Thyroid gland (tissue), 4 donors: Measurements from ENCODE around the gene PKM. TPM values are rescaled to one million over a fixed set of nuclear protein-coding genes. Genes with fewer than 3 reads are reported as not detected.

ENCODE experiments used
- DNase-seq, 2 donors: peaks; one replicate each; pipeline ENCODE4 v3.0.0-alpha.2; 2019
- H3K27ac ChIP-seq, 3 donors: fragments of 200-600 bp; sonication (generic); 1 replicate in 2 of 3; 2 replicates in 1 of 3; pipeline ENCODE4 v1.5.1; 2016 to 2019; ENCODE audit warnings: mild to moderate bottlenecking in 1 of 3, moderate library complexity in 1 of 3
- H3K27me3 ChIP-seq: fragments of 200-600 bp; sonication (generic); one replicate; pipeline ENCODE4 v1.5.1; 2019
- H3K36me3 ChIP-seq, 2 donors: fragments of 200-600 bp; sonication (generic); one replicate each; pipeline ENCODE4 v1.5.1; 2016 to 2019
- H3K4me1 ChIP-seq, 2 donors: fragments of 200-600 bp; sonication (generic); one replicate each; pipeline ENCODE4 v1.5.1; 2017 to 2019
- H3K4me3 ChIP-seq, 3 donors: fragments of 200-600 bp; sonication (generic); replicated peaks in 1 of 3; 1 replicate in 2 of 3; 2 replicates in 1 of 3; pipeline ENCODE4 v1.5.1; 2016; ENCODE audit warnings: mild to moderate bottlenecking in 1 of 3
- H3K9me3 ChIP-seq: fragments of 200-600 bp; sonication (generic); one replicate; pipeline ENCODE4 v1.5.1; 2017
- CTCF ChIP-seq, 6 experiments: fragments of 200-600 bp in 3 of 6; fragments of 450-650 bp in 3 of 6; sonication (generic) in 3 of 6; IDR thresholded peaks; one replicate each; pipeline ENCODE4 v1.5.1; 2016 to 2019; ENCODE audit warnings: antibody characterized with exemption in 6 of 6, mild to moderate bottlenecking in 2 of 6, inconsistent platforms in 1 of 6, moderate library complexity in 1 of 6
- POLR2A ChIP-seq, 2 donors: fragments of 450-650 bp; IDR thresholded peaks; one replicate each; pipeline ENCODE4 v1.6.1; 2017; ENCODE audit warnings: antibody characterized with exemption in 2 of 2, mild to moderate bottlenecking in 2 of 2, moderate library complexity in 1 of 2
- WGBS, 2 donors: methylation state at CpG; one replicate each; pipeline ENCODE4 v1.1.5; 2017; 5-methylcytosine and 5-hydroxymethylcytosine counted together
- intact Hi-C: fragments of 100-400 bp; cut with DNase I; formaldehyde crosslinking; loops from one replicate; pipeline ENCODE4 v1.15.1; 2023
- total RNA-seq, 4 donors: library from RNA; depleted of rRNA; stranded (reverse); fragments of >200 nt; gene quantifications; one replicate each; pipeline ENCODE4 v1.2.3, GENCODE V29; 2016

The PKM gene
- total RNA-seq, 4 donors from 2014 or later: 270 to 587 (median 340) TPM

- intact Hi-C loops: no loop called here
- Histone ChIP-seq H3K4me3 (no peak overlapping the region), H3K27ac (peak overlapping the region; percentile 89 to 92 (median 91)), H3K27me3 (no peaks in the 10 kb centered on the region), H3K4me1 (peaks cover 39 to 47% of the 10 kb centered on the region in 2 donors), H3K9me3 (no peaks in the 10 kb centered on the region), H3K36me3 (no peaks in the 10 kb centered on the region)
- no peak for TF ChIP-seq POLR2A (IDR thresholded peaks at IDR 0.05)
- DNase-seq: no peak
- 96% methylated on average over 7 of the region's 7 CpGs for WGBS, 2 donors
Measured at GRCh38 chr15:72154316-72154715, 76.7 kb downstream of the PKM start.

GRCh38 chr15:72153269-72154000 is 77.6 kb downstream of the PKM start:
- Histone ChIP-seq H3K27me3 (no peaks in the 10 kb centered on the region), H3K27ac (peak overlapping the region; percentile 89 to 92 (median 91)), H3K4me3 (no peak overlapping the region), H3K36me3 (no peaks in the 10 kb centered on the region), H3K9me3 (no peaks in the 10 kb centered on the region), H3K4me1 (peaks cover 39 to 47% of the 10 kb centered on the region in 2 donors)
- WGBS, 2 donors: 52 to 53% methylated on average over 5 of the region's 5 CpGs
- DNase-seq: no peak
- peak in 1 of 2 donors; percentile 54 for TF ChIP-seq POLR2A (IDR thresholded peaks at IDR 0.05)
- no peak for TF ChIP-seq CTCF (IDR thresholded peaks at IDR 0.05)
- intact Hi-C loops: no loop called here

Other genes with a start within 250 kb of the PKM start
- gene MYO9A, start 113.0 kb downstream of the PKM start, total RNA-seq: 100 to 1,000 TPM in 3 of 4 donors, 10 to 100 TPM in 1; 88.5 to 183 (median 115) TPM
- 1 to 10 TPM; 5.1 to 6.7 (median 6.0) TPM for gene SENP8, start 112.8 kb downstream of the PKM start, total RNA-seq
- 10 to 100 TPM in 1 of 4 donors, 1 to 10 TPM in 3; 8.8 to 26.9 (median 9.0) TPM for gene GRAMD2A, start 33.4 kb downstream of the PKM start, total RNA-seq
- gene PARP6, start 41.4 kb upstream of the PKM start, total RNA-seq: 10 to 100 TPM; 54.2 to 98.0 (median 70.4) TPM
- gene CELF6, start 89.0 kb upstream of the PKM start, total RNA-seq: 1 to 10 TPM; 2.3 to 9.8 (median 6.8) TPM
- 100 to 1,000 TPM; 104 to 140 (median 111) TPM for gene HEXA, start 144.8 kb upstream of the PKM start, total RNA-seq
- not detected for gene TMEM202, start 167.1 kb upstream of the PKM start, total RNA-seq
- gene ARIH1, start 243.1 kb upstream of the PKM start, total RNA-seq: 10 to 100 TPM; 42.6 to 90.0 (median 58.5) TPM